ENCODE data around the gene CCDC34.

Gene CCDC34

GRCh38 chr11:27401833-27402316 lies 38.9 kb upstream of the CCDC34 start:
- ATAC-seq (replicated peaks; ENCODE audit: extremely low read depth, poor library complexity, severe bottlenecking) (no peak), DNase-seq (ENCODE audit: low spot score in 2 of 2) (no peak)
- H3K36me3 Mint-ChIP-seq (ENCODE audit: insufficient read depth): no peaks in the 10 kb centered on the region
- H3K27ac Mint-ChIP-seq (ENCODE audit: low read depth): no peak overlapping the region
- H3K9me3 Mint-ChIP-seq: no peaks in the 10 kb centered on the region
- no peak overlapping the region for H3K4me3 Mint-ChIP-seq
- H3K4me1 Mint-ChIP-seq: no peaks in the 10 kb centered on the region
- peaks cover 13% of the 10 kb centered on the region for H3K27me3 Mint-ChIP-seq

- Mint-ChIP-seq H3K9me3 (no peaks in the 10 kb centered on the region), H3K27me3 (peaks cover 16% of the 10 kb centered on the region), H3K4me1 (no peaks in the 10 kb centered on the region), H3K4me3 (no peak overlapping the region), H3K36me3 (ENCODE audit: insufficient read depth) (no peaks in the 10 kb centered on the region), H3K27ac (ENCODE audit: low read depth) (no peak overlapping the region)
- ATAC-seq (replicated peaks; ENCODE audit: extremely low read depth, poor library complexity, severe bottlenecking) (no peak), DNase-seq (ENCODE audit: low spot score in 2 of 2) (no peak)
Measured at GRCh38 chr11:27401280-27401832, 38.3 kb upstream of the CCDC34 start.

GRCh38 chr11:27398400-27398770 lies 35.4 kb upstream of the CCDC34 start:
- H3K9me3 Mint-ChIP-seq: no peaks in the 10 kb centered on the region
- H3K36me3 Mint-ChIP-seq (ENCODE audit: insufficient read depth): no peaks in the 10 kb centered on the region
- no peaks in the 10 kb centered on the region for H3K4me1 Mint-ChIP-seq
- H3K27ac Mint-ChIP-seq (ENCODE audit: low read depth): no peak overlapping the region
- peaks cover 16% of the 10 kb centered on the region for H3K27me3 Mint-ChIP-seq
- H3K4me3 Mint-ChIP-seq: no peak overlapping the region
- no peak for DNase-seq (ENCODE audit: low spot score in 2 of 2)
- ATAC-seq (replicated peaks; ENCODE audit: extremely low read depth, poor library complexity, severe bottlenecking): no peak

GRCh38 chr11:27397624-27398399 lies 34.8 kb upstream of the CCDC34 start:
- Mint-ChIP-seq H3K4me3 (no peak overlapping the region), H3K4me1 (no peaks in the 10 kb centered on the region), H3K27me3 (peaks cover 16% of the 10 kb centered on the region), H3K36me3 (ENCODE audit: insufficient read depth) (no peaks in the 10 kb centered on the region), H3K27ac (ENCODE audit: low read depth) (no peak overlapping the region), H3K9me3 (no peaks in the 10 kb centered on the region)
- ATAC-seq (replicated peaks; ENCODE audit: extremely low read depth, poor library complexity, severe bottlenecking) (no peak), DNase-seq (ENCODE audit: low spot score in 2 of 2) (no peak)

GRCh38 chr11:27396259-27396839 lies 33.3 kb upstream of the CCDC34 start:
- no peaks in the 10 kb centered on the region for H3K4me1 Mint-ChIP-seq
- no peaks in the 10 kb centered on the region for H3K36me3 Mint-ChIP-seq (ENCODE audit: insufficient read depth)
- peaks cover 16% of the 10 kb centered on the region for H3K27me3 Mint-ChIP-seq
- no peak for ATAC-seq (replicated peaks; ENCODE audit: extremely low read depth, poor library complexity, severe bottlenecking)
- DNase-seq (ENCODE audit: low spot score in 2 of 2): no peak
- H3K27ac Mint-ChIP-seq (ENCODE audit: low read depth): no peak overlapping the region
- H3K9me3 Mint-ChIP-seq: no peaks in the 10 kb centered on the region
- no peak overlapping the region for H3K4me3 Mint-ChIP-seq

- ATAC-seq (replicated peaks; ENCODE audit: extremely low read depth, poor library complexity, severe bottlenecking): no peak
- Mint-ChIP-seq H3K36me3 (ENCODE audit: insufficient read depth) (no peaks in the 10 kb centered on the region), H3K27ac (ENCODE audit: low read depth) (no peak overlapping the region), H3K4me3 (no peak overlapping the region), H3K27me3 (peaks cover 16% of the 10 kb centered on the region), H3K9me3 (no peaks in the 10 kb centered on the region), H3K4me1 (no peaks in the 10 kb centered on the region)
- DNase-seq (ENCODE audit: low spot score in 2 of 2): no peak
Measured at GRCh38 chr11:27395556-27396258, 32.7 kb upstream of the CCDC34 start.

GRCh38 chr11:27394781-27395228 lies 31.8 kb upstream of the CCDC34 start:
- Mint-ChIP-seq H3K36me3 (ENCODE audit: insufficient read depth) (no peaks in the 10 kb centered on the region), H3K27ac (ENCODE audit: low read depth) (no peak overlapping the region), H3K4me3 (no peak overlapping the region), H3K4me1 (no peaks in the 10 kb centered on the region), H3K27me3 (peaks cover 16% of the 10 kb centered on the region), H3K9me3 (no peaks in the 10 kb centered on the region)
- no peak for DNase-seq (ENCODE audit: low spot score in 2 of 2)
- no peak for ATAC-seq (replicated peaks; ENCODE audit: extremely low read depth, poor library complexity, severe bottlenecking)

GRCh38 chr11:27392278-27393114 lies 29.5 kb upstream of the CCDC34 start:
- H3K27ac Mint-ChIP-seq (ENCODE audit: low read depth): no peak overlapping the region
- H3K4me3 Mint-ChIP-seq: no peak overlapping the region

GRCh38 chr11:27391331-27392015 lies 28.5 kb upstream of the CCDC34 start:
- Mint-ChIP-seq H3K9me3 (no peaks in the 10 kb centered on the region), H3K27me3 (no peaks in the 10 kb centered on the region), H3K4me1 (no peaks in the 10 kb centered on the region), H3K4me3 (no peak overlapping the region), H3K27ac (ENCODE audit: low read depth) (no peak overlapping the region), H3K36me3 (ENCODE audit: insufficient read depth) (no peaks in the 10 kb centered on the region)
- ATAC-seq (replicated peaks; ENCODE audit: extremely low read depth, poor library complexity, severe bottlenecking) (no peak), DNase-seq (ENCODE audit: low spot score in 2 of 2) (no peak)

More at GRCh38 chr11:27392278-27393114, 29.5 kb upstream of the CCDC34 start:
- H3K36me3 Mint-ChIP-seq (ENCODE audit: insufficient read depth): no peaks in the 10 kb centered on the region
- H3K4me1 Mint-ChIP-seq: no peaks in the 10 kb centered on the region
- ATAC-seq (replicated peaks; ENCODE audit: extremely low read depth, poor library complexity, severe bottlenecking) (no peak), DNase-seq (ENCODE audit: low spot score in 2 of 2) (no peak)
- H3K27me3 Mint-ChIP-seq: peaks cover 10% of the 10 kb centered on the region
- no peaks in the 10 kb centered on the region for H3K9me3 Mint-ChIP-seq

GRCh38 chr11:27390318-27391295 lies 27.6 kb upstream of the CCDC34 start:
- Mint-ChIP-seq H3K4me3 (no peak overlapping the region), H3K4me1 (no peaks in the 10 kb centered on the region), H3K27me3 (no peaks in the 10 kb centered on the region), H3K9me3 (no peaks in the 10 kb centered on the region), H3K36me3 (ENCODE audit: insufficient read depth) (no peaks in the 10 kb centered on the region), H3K27ac (ENCODE audit: low read depth) (no peak overlapping the region)
- ATAC-seq (replicated peaks; ENCODE audit: extremely low read depth, poor library complexity, severe bottlenecking): no peak
- no peak for DNase-seq (ENCODE audit: low spot score in 2 of 2)

- H3K9me3 Mint-ChIP-seq: no peaks in the 10 kb centered on the region
Measured at GRCh38 chr11:27388869-27389268, 25.9 kb upstream of the CCDC34 start.

More at GRCh38 chr11:27388869-27389268, 25.9 kb upstream of the CCDC34 start:
- no peak overlapping the region for H3K27ac Mint-ChIP-seq (ENCODE audit: low read depth)
- H3K4me1 Mint-ChIP-seq: no peaks in the 10 kb centered on the region
- H3K36me3 Mint-ChIP-seq (ENCODE audit: insufficient read depth): no peaks in the 10 kb centered on the region
- H3K4me3 Mint-ChIP-seq: no peak overlapping the region
- ATAC-seq (replicated peaks; ENCODE audit: extremely low read depth, poor library complexity, severe bottlenecking) (no peak), DNase-seq (ENCODE audit: low spot score in 2 of 2) (no peak)
- H3K27me3 Mint-ChIP-seq: no peaks in the 10 kb centered on the region
